Stimulated activated memory B cell treated with anti-CD40 and anti-IgM and Interleukin-4, amounts not matched to agents 10 μg/mL and 1 μg/mL and 100 μg/mL, for 72 hours (primary cell): Measurements from ENCODE around the gene NPDC1.

Experiments
- ATAC-seq: fragments of 150-1000 bp; cut with Tn5 transposase; 2 replicates; pipeline ENCODE4 v1.10.0; 2021
- H3K27ac Mint-ChIP-seq: one replicate; pipeline ENCODE4 v1.8.0; 2022; ENCODE audit warnings: mild to moderate bottlenecking, mixed read lengths
- H3K27me3 Mint-ChIP-seq: one replicate; pipeline ENCODE4 v1.8.0; 2022; ENCODE audit warnings: mixed read lengths
- H3K36me3 Mint-ChIP-seq: one replicate; pipeline ENCODE4 v1.8.0; 2022; ENCODE audit warnings: mixed read lengths
- H3K4me1 Mint-ChIP-seq: one replicate; pipeline ENCODE4 v1.8.0; 2022; ENCODE audit warnings: mixed read lengths
- H3K4me3 Mint-ChIP-seq: one replicate; pipeline ENCODE4 v1.8.0; 2022; ENCODE audit warnings: mild to moderate bottlenecking, moderate library complexity, mixed read lengths
- H3K9me3 Mint-ChIP-seq: one replicate; pipeline ENCODE4 v1.8.0; 2022; ENCODE audit warnings: mixed read lengths

NPDC1 gene

DNA sequence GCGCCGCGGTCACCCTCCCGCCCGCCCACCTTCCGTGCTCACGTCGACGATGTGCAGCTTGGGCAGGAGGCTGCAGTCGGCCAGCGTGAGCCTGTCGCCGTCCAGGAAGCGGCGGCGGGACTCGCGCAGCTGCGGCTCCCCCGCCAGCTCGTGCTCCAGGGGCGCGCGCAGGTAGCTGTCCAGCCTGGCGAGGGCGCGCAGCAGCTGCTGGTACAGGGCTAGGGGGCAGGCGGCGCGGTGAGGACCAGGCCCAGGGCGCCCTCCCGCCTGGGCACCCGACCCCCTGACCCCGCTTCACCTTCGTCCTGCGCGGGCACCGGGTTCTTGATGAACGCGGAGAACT is 51.1 kb downstream of the NPDC1 start:
- H3K36me3 Mint-ChIP-seq, result no peaks in the 10 kb centered on the region
- peaks cover 57% of the 10 kb centered on the region for H3K4me1 Mint-ChIP-seq
- H3K4me3 Mint-ChIP-seq, result no peak overlapping the region
- peaks cover 10% of the 10 kb centered on the region for H3K27me3 Mint-ChIP-seq
- no peak overlapping the region for H3K27ac Mint-ChIP-seq
- no peak for ATAC-seq
- no peaks in the 10 kb centered on the region for H3K9me3 Mint-ChIP-seq

DNA sequence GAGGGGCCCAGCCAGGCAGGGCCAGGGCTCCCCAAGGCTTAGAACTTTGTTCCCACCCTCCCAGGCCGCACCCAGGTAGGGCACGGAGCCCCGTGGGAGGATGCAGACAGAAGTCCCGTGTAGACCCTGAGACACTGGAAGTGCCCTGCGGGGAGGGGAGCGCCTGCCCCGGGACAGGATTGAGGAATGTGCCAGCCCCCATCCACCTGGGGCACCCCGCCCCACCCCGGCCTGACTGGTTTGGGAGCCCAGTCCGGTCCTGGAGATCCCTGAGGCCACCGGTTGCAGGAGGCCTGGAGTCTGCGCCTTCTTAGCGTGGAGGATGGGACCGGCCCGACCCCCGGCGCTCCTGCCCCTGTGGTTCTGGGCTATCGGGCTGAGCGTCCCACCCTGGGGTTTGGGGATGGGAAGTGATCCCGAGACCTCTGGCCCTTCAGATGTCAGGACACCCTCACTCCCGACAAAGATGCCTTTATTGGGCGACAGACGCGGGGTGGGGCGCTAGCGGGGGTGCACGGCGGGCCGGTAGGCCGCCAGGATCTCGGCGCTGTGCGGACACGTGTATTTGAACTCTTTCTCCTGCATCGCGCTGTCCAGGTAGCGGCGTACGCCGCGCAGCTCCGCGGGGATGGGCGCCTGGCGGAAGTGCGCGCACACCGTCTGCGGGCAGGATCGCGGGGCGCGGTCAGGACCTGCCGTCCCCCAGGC is 51.6 kb downstream of the NPDC1 start:
- peak overlapping the region; percentile 87 for H3K4me3 Mint-ChIP-seq
- no peak overlapping the region for H3K27ac Mint-ChIP-seq
- H3K4me1 Mint-ChIP-seq, result peaks cover 52% of the 10 kb centered on the region
- H3K27me3 Mint-ChIP-seq, result peaks cover 10% of the 10 kb centered on the region
- no peaks in the 10 kb centered on the region for H3K9me3 Mint-ChIP-seq
- ATAC-seq, result no peak
- no peaks in the 10 kb centered on the region for H3K36me3 Mint-ChIP-seq

DNA sequence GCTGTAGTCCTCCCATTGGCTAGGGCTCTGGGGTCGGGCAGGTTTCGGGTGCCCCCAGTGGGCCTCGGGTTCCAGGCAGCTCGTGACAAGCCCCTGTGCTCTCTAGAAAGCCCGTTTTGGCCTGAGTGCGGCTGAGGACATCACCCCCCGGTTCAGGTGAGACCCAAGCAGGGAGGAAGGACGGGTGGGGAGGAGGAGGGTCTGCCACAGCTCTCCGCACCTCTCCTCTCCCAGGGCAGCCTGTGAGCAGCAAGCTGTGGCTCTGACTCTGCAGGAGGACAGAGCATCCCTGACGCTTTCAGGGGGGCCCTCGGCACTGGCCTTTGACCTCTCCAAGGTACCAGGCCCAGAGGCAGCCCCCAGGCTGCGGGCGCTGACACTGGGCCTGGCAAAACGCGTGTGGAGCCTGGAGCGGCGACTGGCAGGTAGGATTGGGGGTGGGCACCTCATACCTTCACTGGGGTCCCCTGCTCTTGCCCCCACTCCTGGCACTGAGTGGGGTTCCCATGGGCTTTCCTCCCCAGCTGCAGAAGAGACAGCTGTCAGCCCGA is 53.1 kb downstream of the NPDC1 start:
- Mint-ChIP-seq H3K9me3 (no peaks in the 10 kb centered on the region), H3K4me3 (peak overlapping the region; percentile 87), H3K4me1 (peaks cover 39% of the 10 kb centered on the region), H3K36me3 (peaks cover 2% of the 10 kb centered on the region), H3K27me3 (peaks cover 10% of the 10 kb centered on the region), H3K27ac (peak overlapping the region; percentile 85)
- no peak for ATAC-seq

DNA sequence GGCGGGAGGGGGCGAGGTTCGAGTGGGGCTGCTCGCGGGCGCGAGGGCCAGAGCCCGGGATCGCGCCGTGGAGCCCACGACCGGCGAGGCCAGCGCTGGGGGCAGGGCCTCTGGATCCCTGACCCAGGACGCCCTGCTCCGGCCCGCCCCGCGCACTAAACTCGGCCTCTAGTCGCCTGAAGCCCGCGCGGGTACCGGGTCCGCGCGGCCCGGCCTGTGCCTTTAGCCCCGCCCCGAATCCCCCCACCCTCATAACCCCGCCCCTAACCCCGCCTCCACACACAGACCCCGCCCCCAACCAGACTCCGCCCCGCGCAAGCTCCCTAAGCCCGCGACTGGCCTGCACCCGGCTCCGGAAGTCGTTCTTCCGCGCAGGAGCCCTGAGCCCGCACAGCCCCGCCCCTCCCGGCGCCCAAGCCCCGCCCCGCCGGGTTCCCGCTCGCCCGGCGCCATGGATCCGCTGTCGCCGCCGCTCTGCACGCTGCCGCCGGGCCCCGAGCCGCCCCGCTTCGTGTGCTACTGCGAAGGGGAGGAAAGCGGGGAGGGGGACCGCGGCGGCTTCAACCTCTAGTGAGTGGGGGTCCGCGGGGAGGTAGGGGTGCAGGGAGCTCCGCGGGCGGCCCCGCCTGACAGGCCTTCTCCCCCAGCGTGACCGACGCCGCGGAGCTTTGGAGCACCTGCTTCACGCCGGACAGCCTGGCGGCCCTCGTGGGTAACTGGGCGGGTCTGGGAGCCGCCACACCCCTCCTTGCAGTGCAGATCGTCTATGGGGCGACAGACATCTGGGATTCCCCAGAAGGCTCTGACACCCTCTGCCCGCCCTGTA is 53.8 kb downstream of the NPDC1 start, which contains the start of gene PAXX:
TSS of gene PAXX (plus strand) at position 430 of the 826 bp plus-strand sequence. CDS start at position 452, 22 bp downstream.
- Mint-ChIP-seq H3K27me3 (peaks cover 12% of the 10 kb centered on the region), H3K9me3 (no peaks in the 10 kb centered on the region), H3K4me3 (peak within 1 kb of the TSS; percentile 87), H3K27ac (peak within 1 kb of the TSS; percentile 85), H3K36me3 (peaks cover 5% of the 10 kb centered on the region), H3K4me1 (peaks cover 32% of the 10 kb centered on the region)
- peak; percentile 92 for ATAC-seq

DNA sequence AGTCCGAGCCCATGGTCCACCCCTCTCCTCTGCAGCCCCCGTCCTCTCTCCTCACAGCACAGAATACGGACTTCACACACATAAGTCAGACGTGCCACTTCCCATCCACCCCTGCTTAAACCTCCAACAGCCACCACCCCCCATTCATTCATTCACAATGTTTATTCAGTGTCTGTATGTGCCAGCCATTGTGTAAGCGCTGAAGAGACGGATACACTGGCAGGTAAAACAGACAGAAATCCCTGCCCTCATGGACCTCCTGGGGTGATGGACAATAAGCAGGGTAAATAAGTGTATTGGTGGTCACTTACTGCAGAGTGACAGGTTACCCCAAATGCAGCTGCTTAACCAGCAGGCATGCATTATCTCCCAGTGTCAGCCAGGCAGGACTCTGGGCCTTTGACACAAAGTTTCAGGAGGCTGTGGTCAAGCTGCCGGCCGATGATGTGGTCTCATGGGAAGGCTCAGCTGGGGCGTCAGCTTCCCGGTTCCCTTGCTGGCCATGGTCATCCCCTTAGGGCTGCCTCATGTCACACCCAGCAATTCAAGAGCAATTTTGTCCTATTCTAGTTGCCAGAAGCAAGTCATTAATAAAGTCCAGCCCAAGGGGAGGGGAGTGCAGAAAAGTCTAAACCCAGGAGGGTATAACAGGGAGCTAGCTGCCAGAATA is 55.6 kb downstream of the NPDC1 start:
- no peak overlapping the region for H3K27ac Mint-ChIP-seq
- peaks cover 18% of the 10 kb centered on the region for H3K4me1 Mint-ChIP-seq
- ATAC-seq, result no peak
- H3K27me3 Mint-ChIP-seq, result peaks cover 17% of the 10 kb centered on the region
- peaks cover 5% of the 10 kb centered on the region for H3K36me3 Mint-ChIP-seq
- no peak overlapping the region for H3K4me3 Mint-ChIP-seq
- H3K9me3 Mint-ChIP-seq, result no peaks in the 10 kb centered on the region
